HG02973 (cell line): ENCODE measurements around the gene NTNG1.
"Not testable (repeated sequence)": the region's sequence is repeated elsewhere in the genome, so short reads cannot be mapped to it uniquely, and the experiment has no call there.

ENCODE experiments used
- ATAC-seq: cut with Tn5 transposase; IDR thresholded peaks from one replicate; pipeline ENCODE4 v1.9.1; 2021; ENCODE audit warnings: moderate library complexity; ENCODE audit not compliant: unreplicated experiment

The NTNG1 gene

GRCh38 chr1:107195476-107195875, 54.6 kb downstream of the NTNG1 start:
- ATAC-seq = no peak

GRCh38 chr1:107196973-107197562, 56.2 kb downstream of the NTNG1 start:
- peak; percentile 95 for ATAC-seq

DNA sequence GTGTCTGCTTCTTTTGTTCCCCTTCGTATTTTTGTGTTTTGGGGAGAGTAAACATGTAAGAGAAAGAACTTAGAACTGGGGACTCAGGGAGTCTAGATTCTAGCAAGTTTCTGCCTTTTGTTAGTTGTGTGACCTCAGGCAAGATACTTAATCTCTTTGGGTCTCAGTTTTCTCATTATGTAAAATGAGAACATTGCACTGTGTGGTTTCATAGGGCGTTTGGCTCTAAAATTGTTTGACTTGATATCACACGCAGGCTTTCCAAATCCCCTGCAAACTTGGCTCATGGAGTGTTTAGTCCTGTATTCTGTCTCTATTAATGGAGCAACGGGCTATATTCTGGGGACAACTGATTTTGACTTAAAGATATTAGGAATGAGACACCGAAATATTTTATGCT, 57.7 kb downstream of the NTNG1 start:
- no peak for ATAC-seq

- ATAC-seq = no peak
Measured at GRCh38 chr1:107200631-107201030, 59.8 kb downstream of the NTNG1 start.

GRCh38 chr1:107202007-107202406, 61.2 kb downstream of the NTNG1 start:
- ATAC-seq = no peak

DNA sequence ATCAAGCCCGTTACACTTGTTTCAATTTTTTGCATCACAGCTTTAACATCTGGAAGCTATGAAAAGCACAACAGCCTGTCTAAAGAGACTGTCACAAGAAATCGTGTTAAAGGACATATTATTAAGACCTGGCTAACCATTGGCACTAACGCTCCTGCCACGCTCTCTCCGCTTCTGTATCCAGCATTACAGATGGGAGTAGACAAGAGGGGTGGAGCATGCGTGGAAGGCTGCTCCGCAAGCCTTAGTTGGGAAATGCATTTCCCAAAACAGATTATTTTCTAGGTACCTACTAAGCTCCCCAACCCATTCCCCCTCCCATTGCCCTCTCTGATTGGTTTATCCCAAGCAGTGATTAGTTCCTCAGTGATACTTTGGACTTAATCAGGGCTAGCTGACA, 72.4 kb downstream of the NTNG1 start:
- no peak for ATAC-seq

DNA sequence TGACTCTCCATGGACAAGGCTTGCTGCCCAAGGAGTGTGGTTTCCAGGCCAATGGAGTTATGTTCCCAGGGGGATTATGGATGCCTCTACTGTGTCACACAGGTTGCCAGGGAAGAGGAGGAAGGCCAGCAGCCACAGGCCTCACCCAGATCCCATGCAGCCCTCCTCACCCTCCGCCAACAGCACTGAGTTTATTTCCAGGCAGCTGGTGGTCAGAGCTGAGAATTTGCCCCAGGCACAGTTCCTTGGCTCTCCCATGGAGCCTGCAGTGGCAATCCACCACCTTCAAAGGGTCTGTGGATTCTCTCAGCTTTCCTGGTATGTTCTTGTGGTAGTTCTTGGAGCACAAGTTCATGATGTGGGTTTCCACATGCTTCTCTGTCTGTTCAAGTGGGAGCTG, 79.2 kb downstream of the NTNG1 start:
- no peak for ATAC-seq

- ATAC-seq = no peak
Measured at GRCh38 chr1:107225706-107226105, 84.9 kb downstream of the NTNG1 start.

- no peak for ATAC-seq
Measured at GRCh38 chr1:107228704-107229371, 88.0 kb downstream of the NTNG1 start.

DNA sequence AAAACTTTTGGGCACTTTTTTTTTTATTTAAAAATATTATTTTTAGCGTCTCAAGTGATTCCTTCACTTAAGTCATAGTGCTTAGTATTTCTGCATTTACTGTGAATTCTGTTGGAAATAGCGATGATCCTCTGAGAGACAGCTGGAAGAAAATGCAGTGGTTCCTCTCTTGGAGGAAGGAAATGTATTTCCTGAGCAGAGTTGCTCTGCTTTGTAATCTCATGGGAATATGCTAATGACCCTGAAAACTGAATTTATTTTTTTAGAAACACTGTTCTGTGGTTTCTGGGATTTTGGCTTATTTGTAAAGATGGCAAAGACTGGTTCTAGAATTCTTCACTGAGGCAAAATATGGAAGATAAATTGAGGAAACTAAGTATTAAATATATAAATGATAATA, 88.9 kb downstream of the NTNG1 start:
- ATAC-seq = no peak

- ATAC-seq = no peak
Measured at GRCh38 chr1:107230121-107230520, 89.3 kb downstream of the NTNG1 start.

DNA sequence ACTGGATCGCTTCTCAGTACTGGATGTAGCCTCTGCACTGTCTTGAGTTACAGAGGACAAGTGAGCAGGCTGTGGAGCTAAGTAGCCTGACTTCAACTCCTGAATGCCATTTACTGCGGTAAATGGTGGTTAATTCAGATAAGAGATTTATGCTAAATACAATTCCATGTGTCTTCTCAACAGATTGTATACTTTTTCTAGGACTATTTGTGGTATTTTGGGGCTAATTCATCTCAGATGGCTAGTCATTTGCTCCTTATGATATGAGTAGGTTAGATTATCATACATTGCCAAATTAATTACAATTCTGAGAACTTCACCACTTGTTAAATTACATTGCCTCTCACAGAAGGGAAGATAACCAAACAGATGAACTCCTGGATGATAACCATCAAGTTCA, 90.5 kb downstream of the NTNG1 start:
- no peak for ATAC-seq

GRCh38 chr1:107232426-107232825, 91.6 kb downstream of the NTNG1 start:
- no peak for ATAC-seq

DNA sequence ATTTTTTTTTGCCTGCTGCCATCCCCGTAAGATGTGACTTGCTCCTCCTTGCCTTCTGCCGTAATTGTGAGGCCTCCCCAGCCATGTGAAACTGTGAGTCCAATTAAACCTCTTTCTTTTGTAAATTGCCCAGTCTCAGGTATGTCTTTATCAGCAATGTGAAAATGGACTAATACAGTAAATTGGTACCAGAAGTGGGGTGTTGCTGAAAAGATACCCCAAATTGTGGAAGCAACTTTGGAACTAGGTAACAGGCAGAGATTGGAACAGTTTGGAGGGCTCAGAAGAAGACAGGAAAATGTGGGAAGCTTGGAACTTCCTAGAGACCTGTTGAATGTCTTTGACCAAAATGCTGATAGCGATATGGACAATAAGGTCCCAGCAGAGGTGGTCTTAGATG, 95.9 kb downstream of the NTNG1 start:
- ATAC-seq = not testable (repeated sequence)

GRCh38 chr1:107243461-107243860, 102.6 kb downstream of the NTNG1 start:
- ATAC-seq = no peak

- ATAC-seq = no peak
Measured at GRCh38 chr1:107244709-107245500, 104.1 kb downstream of the NTNG1 start.

DNA sequence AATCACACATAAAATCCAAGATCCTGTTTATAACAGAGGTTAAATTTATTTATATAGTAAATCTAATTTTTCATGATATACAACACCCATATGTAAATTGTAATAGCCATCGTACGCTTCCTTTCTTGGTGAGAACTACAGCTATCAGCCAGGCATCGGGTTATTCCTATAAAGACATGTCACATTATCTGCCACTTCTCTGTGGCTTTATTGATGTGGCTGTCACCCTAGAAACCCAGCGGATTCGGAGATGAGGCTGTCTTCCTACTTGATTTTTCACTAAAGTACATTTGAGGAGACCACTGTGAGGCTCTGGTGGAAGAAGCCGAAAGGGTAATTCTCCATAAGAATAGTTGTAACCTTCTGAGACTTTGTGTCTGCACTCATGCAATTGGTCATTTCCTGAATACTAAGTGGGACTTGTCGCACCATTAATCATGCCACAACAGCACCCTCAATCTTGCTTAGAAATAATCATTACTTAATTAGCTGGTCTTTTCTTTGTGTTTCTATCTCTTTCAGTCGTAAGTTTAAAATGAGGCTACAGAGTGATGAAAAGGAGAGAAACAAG, 106.0 kb downstream of the NTNG1 start:
- no peak for ATAC-seq

DNA sequence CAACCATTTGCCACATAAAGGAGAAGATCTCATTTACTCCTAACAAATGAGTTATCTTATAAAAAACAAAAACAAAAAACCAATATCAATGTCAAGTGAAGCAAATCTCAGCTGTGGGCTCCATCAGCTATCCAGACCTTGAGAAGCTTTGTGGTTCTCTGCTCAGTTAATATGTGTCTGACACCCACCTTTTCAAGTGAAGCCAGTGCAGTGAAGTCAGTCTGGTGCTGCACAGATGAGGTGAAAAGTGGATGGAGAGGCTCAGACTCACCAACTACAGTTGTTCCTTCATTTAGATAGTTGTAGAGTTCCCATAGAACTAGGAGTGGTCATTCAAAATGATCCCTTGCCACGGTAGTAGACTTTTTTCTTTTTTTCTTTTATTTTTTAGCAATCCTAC, 106.8 kb downstream of the NTNG1 start:
- no peak for ATAC-seq

GRCh38 chr1:107250169-107250568, 109.3 kb downstream of the NTNG1 start:
- ATAC-seq = no peak

DNA sequence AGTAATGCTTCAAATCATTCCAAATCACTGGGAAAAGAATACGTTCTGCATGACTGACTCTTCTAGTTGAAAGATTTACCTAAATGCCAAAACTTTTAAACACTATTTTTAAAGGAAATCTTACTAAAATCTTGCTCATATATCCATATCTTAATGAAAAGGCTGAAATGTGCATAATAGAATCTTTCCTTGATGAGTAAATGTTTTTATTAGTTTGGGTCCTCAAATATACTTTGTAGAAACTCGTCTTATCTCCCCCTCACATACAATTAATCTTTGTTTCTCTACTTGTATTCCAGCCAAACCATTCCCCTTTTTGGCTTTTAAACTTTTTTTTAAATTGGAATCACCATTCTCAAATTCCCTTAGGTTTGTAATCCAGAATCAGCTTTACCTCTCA, 110.2 kb downstream of the NTNG1 start:
- ATAC-seq = no peak

GRCh38 chr1:107251839-107252238, 111.0 kb downstream of the NTNG1 start:
- ATAC-seq = no peak

DNA sequence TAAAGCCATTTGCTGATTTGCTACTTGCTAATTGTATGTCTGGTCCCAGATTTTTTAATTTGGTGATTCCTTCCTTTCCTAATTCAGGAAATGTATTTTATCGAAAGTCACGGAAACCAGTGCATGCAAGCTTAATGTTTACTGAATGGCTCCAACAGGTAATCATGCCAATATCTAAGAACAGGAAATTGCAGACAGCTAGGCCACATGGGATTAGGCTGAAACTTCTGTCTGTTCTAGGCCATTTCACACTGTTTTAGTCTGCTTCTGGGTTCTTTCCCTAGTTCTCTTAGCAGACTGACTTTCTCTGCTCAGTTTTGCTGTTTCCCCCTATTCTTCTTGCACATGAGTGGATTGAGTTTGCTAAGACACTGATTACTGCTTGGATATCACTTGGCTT, 111.4 kb downstream of the NTNG1 start:
- ATAC-seq = no peak
